CD14-positive monocyte (primary cell): ENCODE results near the gene TP53I13. TPM values are rescaled to one million over a fixed set of nuclear protein-coding genes. Genes with fewer than 3 reads are reported as not detected.
A peak's percentile ranks its signal among the peaks of the same experiment; 100 is the strongest.

Experiments
- DNase-seq, 3 donors: peaks; one replicate each; pipeline ENCODE4 v3.0.0-alpha.2; 2011 to 2022
- H2AFZ ChIP-seq: 2 replicates; pipeline ENCODE4 v1.6.0; 2012; ENCODE audit warnings: mild to moderate bottlenecking, low read depth, low read length, inconsistent platforms; ENCODE audit not compliant: insufficient read depth, poor library complexity, severe bottlenecking
- H3K27ac ChIP-seq, 2 donors: 1 replicate in 1 of 2; 2 replicates in 1 of 2; pipeline ENCODE4 v1.5.1; 2012 to 2013; ENCODE audit warnings: low read length in 2 of 2, control low read depth in 1 of 2, inconsistent platforms in 1 of 2, low read depth in 1 of 2, mild to moderate bottlenecking in 1 of 2
- H3K27me3 ChIP-seq, 2 donors: one replicate each; pipeline versions ENCODE4 v1.6.0 to v1.6.1; 2011 to 2013; ENCODE audit warnings: low read length in 2 of 2; ENCODE audit not compliant: control insufficient read depth in 2 of 2, insufficient read depth in 2 of 2
- H3K36me3 ChIP-seq, 2 donors: replicated peaks in 1 of 2; 1 replicate in 1 of 2; 2 replicates in 1 of 2; pipeline versions ENCODE4 v1.5.1 to v1.6.1; 2012 to 2013; ENCODE audit warnings: low read length in 2 of 2, control low read depth in 1 of 2, inconsistent platforms in 1 of 2, mild to moderate bottlenecking in 1 of 2; ENCODE audit not compliant: insufficient read depth in 2 of 2, control insufficient read depth in 1 of 2
- H3K4me1 ChIP-seq, 2 donors: 1 replicate in 1 of 2; 2 replicates in 1 of 2; pipeline versions ENCODE4 v1.5.1 to v1.6.1; 2012 to 2013; ENCODE audit warnings: low read length in 2 of 2, control low read depth in 1 of 2, inconsistent platforms in 1 of 2, mild to moderate bottlenecking in 1 of 2, moderate library complexity in 1 of 2; ENCODE audit not compliant: insufficient read depth in 2 of 2, control insufficient read depth in 1 of 2
- H3K4me2 ChIP-seq: replicated peaks from 2 replicates; pipeline ENCODE3; 2012; ENCODE audit warnings: low read length, moderate library complexity, mild to moderate bottlenecking; ENCODE audit not compliant: poor library complexity, severe bottlenecking; ENCODE audit errors: extremely low read depth
- H3K4me3 ChIP-seq, 3 experiments: fragments of 200-600 bp in 1 of 3; sonication (generic) in 1 of 3; replicated peaks in 1 of 3; 1 replicate in 2 of 3; 2 replicates in 1 of 3; pipeline ENCODE4 v1.5.1; 2011 to 2013; ENCODE audit warnings: low read length in 3 of 3, mild to moderate bottlenecking in 3 of 3, control low read depth in 2 of 3, low read depth in 2 of 3, inconsistent platforms in 1 of 3, moderate library complexity in 1 of 3
- H3K79me2 ChIP-seq: 2 replicates; pipeline ENCODE4 v1.6.0; 2012; ENCODE audit warnings: mild to moderate bottlenecking, control low read depth, inconsistent platforms, low read length, moderate library complexity; ENCODE audit not compliant: insufficient read depth
- H3K9ac ChIP-seq: 2 replicates; pipeline ENCODE4 v1.6.0; 2017; ENCODE audit warnings: low read length, mild to moderate bottlenecking; ENCODE audit not compliant: insufficient read depth, poor library complexity, severe bottlenecking
- H3K9me3 ChIP-seq, 2 donors: replicated peaks in 1 of 2; 1 replicate in 1 of 2; 2 replicates in 1 of 2; pipeline versions ENCODE4 v1.5.1 to v1.6.1; 2012 to 2013; ENCODE audit warnings: low read length in 2 of 2, control low read depth in 1 of 2; ENCODE audit not compliant: control insufficient read depth in 1 of 2, insufficient read depth in 1 of 2
- H4K20me1 ChIP-seq: 2 replicates; pipeline ENCODE4 v1.6.0; 2012; ENCODE audit warnings: mild to moderate bottlenecking, low read length, control low read depth, moderate library complexity; ENCODE audit not compliant: insufficient read depth
- H3K27ac Mint-ChIP-seq, 7 donors: one replicate each; pipeline ENCODE4 v1.8.0; 2020; ENCODE audit warnings: mild to moderate bottlenecking in 7 of 7, mixed read lengths in 7 of 7, moderate library complexity in 6 of 7, inconsistent platforms in 2 of 7
- H3K27me3 Mint-ChIP-seq, 3 donors: one replicate each; pipeline ENCODE4 v1.8.0; 2021 to 2022; ENCODE audit warnings: low read depth in 3 of 3, mild to moderate bottlenecking in 3 of 3, mixed read lengths in 3 of 3, moderate library complexity in 3 of 3, inconsistent platforms in 1 of 3
- H3K36me3 Mint-ChIP-seq, 2 donors: one replicate each; pipeline ENCODE4 v1.8.0; 2020; ENCODE audit warnings: mixed read lengths in 2 of 2, inconsistent platforms in 1 of 2, mild to moderate bottlenecking in 1 of 2
- H3K4me1 Mint-ChIP-seq: one replicate; pipeline ENCODE4 v1.8.0; 2020; ENCODE audit warnings: mild to moderate bottlenecking, mixed read lengths
- H3K4me3 Mint-ChIP-seq, 2 donors: one replicate each; pipeline ENCODE4 v1.8.0; 2020; ENCODE audit warnings: mild to moderate bottlenecking in 2 of 2, mixed read lengths in 2 of 2, moderate library complexity in 1 of 2
- H3K9me3 Mint-ChIP-seq, 7 donors: one replicate each; pipeline ENCODE4 v1.8.0; 2020 to 2022; ENCODE audit warnings: mixed read lengths in 7 of 7, mild to moderate bottlenecking in 6 of 7, moderate library complexity in 6 of 7, inconsistent platforms in 2 of 7
- WGBS: methylation state at CpG from one replicate; pipeline ENCODE4 v1.1.5; 2013; ENCODE audit warnings: missing lambda C conversion rate; ENCODE audit not compliant: insufficient coverage; 5-methylcytosine and 5-hydroxymethylcytosine counted together
- intact Hi-C, 2 donors: fragments of 100-400 bp; cut with micrococcal nuclease; formaldehyde crosslinking; loops; one replicate each; pipeline versions ENCODE4 v1.15.0 to v1.15.1; 2023
- polyA plus RNA-seq, 3 donors: library from polyadenylated mRNA; depleted of rRNA in 1 of 3; unstranded in 2 of 3; stranded (reverse) in 1 of 3; fragments of 300-500 nt in 2 of 3; fragments of >200 nt in 1 of 3; fragmentation: Illumina TruSeq in 2 of 3; gene quantifications; 1 replicate in 2 of 3; 2 replicates in 1 of 3; pipeline ENCODE4 v1.2.3, GENCODE V29; 2012 to 2021
- TF ChIP-seq, protein P1 (sequence below): fragments of 200-600 bp; IDR thresholded peaks from one replicate; pipeline ENCODE4 v1.8.0; 2022; ENCODE audit warnings: antibody characterized with exemption, mild to moderate bottlenecking

The TP53I13 gene
- polyA plus RNA-seq, 3 donors = 9.4 to 58.6 (median 14.4) TPM

DNA sequence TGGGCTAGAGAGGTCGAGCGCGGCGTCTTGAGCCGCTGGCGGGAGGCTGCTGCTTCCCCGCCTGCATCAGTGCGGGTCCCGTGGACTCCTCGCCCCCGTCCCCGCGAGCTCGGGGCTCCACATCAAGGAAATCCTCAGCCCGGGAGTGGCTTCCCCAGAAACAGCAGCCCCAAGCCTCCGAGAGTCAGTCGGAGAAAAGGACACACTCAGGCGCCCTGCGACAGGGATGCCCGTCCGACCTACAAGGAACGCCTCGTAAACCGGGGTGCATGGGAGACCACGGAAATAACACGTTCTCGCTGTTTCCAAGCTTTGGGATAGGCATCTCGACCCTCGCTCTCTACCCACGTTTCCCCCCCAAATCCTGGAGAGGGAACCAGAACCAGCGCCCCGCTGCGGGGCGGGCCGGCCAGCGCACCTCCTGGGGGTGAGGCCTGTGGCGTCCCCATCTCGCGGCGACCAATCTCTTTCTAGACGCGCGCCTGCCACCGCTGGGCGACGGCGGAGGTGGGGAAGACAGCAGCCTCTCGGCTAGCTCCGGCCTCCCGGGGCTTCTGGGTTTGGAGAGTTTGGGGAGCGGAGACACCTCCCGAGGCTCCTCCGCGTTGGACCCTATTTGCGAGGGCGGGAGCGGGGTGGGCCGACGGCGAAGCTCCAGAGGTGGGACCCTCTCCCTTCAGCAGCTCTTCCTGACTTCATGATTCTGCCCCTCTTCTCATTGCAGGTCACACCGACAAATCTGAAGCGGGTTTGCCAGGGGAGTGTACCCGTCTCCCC is 759 bp upstream of the TP53I13 start:
- Mint-ChIP-seq H3K36me3 (peaks cover 15 to 18% of the 10 kb centered on the region in 2 donors), H3K27me3 (peaks cover 0 to 7% (median 2%) of the 10 kb centered on the region in 3 donors), H3K4me1 (peaks cover 43% of the 10 kb centered on the region), H3K27ac (peak overlapping the region; percentile 75 to 95 (median 91)), H3K9me3 (no peaks in the 10 kb centered on the region), H3K4me3 (peak overlapping the region; percentile 95 to 97)
- H4K20me1 ChIP-seq = peaks cover 18% of the 10 kb centered on the region
- no peaks in the 10 kb centered on the region for H3K36me3 ChIP-seq
- peaks cover 35 to 45% of the 10 kb centered on the region in 2 donors for H3K4me1 ChIP-seq
- H3K9me3 ChIP-seq = no peaks in the 10 kb centered on the region
- H3K9ac ChIP-seq = peak overlapping the region; percentile 57
- H3K27ac ChIP-seq = peak overlapping the region; percentile 64 to 70
- TF ChIP-seq, protein P1, sequence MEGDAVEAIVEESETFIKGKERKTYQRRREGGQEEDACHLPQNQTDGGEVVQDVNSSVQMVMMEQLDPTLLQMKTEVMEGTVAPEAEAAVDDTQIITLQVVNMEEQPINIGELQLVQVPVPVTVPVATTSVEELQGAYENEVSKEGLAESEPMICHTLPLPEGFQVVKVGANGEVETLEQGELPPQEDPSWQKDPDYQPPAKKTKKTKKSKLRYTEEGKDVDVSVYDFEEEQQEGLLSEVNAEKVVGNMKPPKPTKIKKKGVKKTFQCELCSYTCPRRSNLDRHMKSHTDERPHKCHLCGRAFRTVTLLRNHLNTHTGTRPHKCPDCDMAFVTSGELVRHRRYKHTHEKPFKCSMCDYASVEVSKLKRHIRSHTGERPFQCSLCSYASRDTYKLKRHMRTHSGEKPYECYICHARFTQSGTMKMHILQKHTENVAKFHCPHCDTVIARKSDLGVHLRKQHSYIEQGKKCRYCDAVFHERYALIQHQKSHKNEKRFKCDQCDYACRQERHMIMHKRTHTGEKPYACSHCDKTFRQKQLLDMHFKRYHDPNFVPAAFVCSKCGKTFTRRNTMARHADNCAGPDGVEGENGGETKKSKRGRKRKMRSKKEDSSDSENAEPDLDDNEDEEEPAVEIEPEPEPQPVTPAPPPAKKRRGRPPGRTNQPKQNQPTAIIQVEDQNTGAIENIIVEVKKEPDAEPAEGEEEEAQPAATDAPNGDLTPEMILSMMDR = peak; percentile 64
- peak overlapping the region; percentile 96 for H2AFZ ChIP-seq
- peak overlapping the region; percentile 100 for H3K4me2 ChIP-seq
- H3K4me3 ChIP-seq = peak overlapping the region; percentile 76 to 97 (median 87)
- WGBS = under 1% methylated on average over 54 of the region's 63 CpGs
- H3K79me2 ChIP-seq = peaks cover 37% of the 10 kb centered on the region
- DNase-seq = peak; percentile 23 to 48 (median 46)
- no peaks in the 10 kb centered on the region for H3K27me3 ChIP-seq
- intact Hi-C loops = loop anchor here (10.0 kb wide), 2 partner anchors 47 to 203 kb away; no protein-coding TSS in a partner anchor

DNA sequence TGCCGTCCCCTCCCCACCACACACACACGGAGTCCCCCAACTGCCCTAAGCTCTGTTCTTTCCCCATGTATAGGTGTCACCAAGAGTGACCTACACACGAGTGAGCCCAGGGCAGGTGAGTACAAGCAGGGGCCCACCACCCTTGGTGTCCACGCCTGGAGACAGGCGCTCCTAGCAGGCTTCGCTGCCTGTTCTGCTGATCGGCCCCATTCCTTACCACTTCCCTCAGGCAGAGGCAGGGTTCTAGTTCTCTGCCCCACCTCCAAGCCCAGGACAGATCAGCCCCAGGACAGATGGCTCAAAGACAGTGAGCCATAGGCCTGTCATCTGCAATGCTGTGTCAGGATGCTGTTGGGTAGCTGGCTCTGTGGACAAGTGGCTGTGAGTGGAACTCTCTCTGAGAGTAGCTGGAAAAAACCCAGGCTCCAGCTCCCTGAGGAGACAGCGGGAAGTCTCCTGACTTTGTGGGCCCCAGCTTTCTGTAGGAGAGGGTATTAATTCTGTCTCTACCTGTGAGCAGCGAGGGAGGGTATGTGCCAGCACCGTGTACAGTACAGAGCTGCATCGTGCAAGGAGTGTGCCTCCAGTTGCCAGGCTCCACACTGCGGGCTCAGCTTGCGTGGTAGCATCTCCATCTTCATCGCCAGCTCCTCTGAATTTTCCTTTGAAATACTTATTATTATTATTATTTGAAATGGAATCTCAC is 897 bp downstream of the TP53I13 start:
- TF ChIP-seq, protein P1 = no peak
- 59% methylated on average over 10 of the region's 14 CpGs for WGBS
- intact Hi-C loops = loop anchor here (10.0 kb wide), 2 partner anchors 45 to 205 kb away; no protein-coding TSS in a partner anchor
- H3K9me3 ChIP-seq = no peaks in the 10 kb centered on the region
- H3K9me3 Mint-ChIP-seq = no peaks in the 10 kb centered on the region
- H2AFZ ChIP-seq = peak overlapping the region; percentile 97
- peaks cover 0 to 7% (median 2%) of the 10 kb centered on the region in 3 donors for H3K27me3 Mint-ChIP-seq
- H3K36me3 Mint-ChIP-seq = peaks cover 20 to 25% of the 10 kb centered on the region in 2 donors
- H3K36me3 ChIP-seq = peaks cover 9 to 14% of the 10 kb centered on the region in 2 donors
- peaks cover 28% of the 10 kb centered on the region for H4K20me1 ChIP-seq
- peaks cover 33% of the 10 kb centered on the region for H3K4me1 Mint-ChIP-seq
- peaks cover 31% of the 10 kb centered on the region for H3K79me2 ChIP-seq
- peak overlapping the region; percentile 13 to 69 for H3K27ac ChIP-seq
- no peak for DNase-seq
- H3K27me3 ChIP-seq = no peaks in the 10 kb centered on the region
- H3K4me3 Mint-ChIP-seq = peak overlapping the region; percentile 85 to 89
- H3K4me1 ChIP-seq = peaks cover 32 to 45% of the 10 kb centered on the region in 2 donors
- peak overlapping the region in 4 of 7 donors; percentile 33 to 46 (median 46) for H3K27ac Mint-ChIP-seq
- peak overlapping the region; percentile 76 to 97 (median 87) for H3K4me3 ChIP-seq
- H3K9ac ChIP-seq = peak overlapping the region; percentile 69
- peak overlapping the region; percentile 100 for H3K4me2 ChIP-seq
